Measurements from ENCODE around the gene CHST7.

Gene CHST7

GRCh38 chrX:46601283-46601682 lies 27.7 kb downstream of the CHST7 start:
- no peak for TF ChIP-seq CTCF (conservative IDR thresholded peaks at IDR 0.05; ENCODE audit: low read depth)
- H3K27ac ChIP-seq: no peak overlapping the region
- ChIA-PET CTCF (no interaction called here), POLR2A (ENCODE audit: low non-redundant PET) (no interaction called here)
- DNase-seq (ENCODE audit: low spot score): no peak

- no peak overlapping the region for H3K27ac ChIP-seq
- POLR2A ChIA-PET (ENCODE audit: low non-redundant PET): no interaction called here
- CTCF ChIA-PET: interaction anchor here (0.7 kb wide), 1 partner anchor 101 kb away, joined by 3 read pairs; no protein-coding TSS in a partner anchor
- no peak for DNase-seq (ENCODE audit: low spot score)
- no peak for TF ChIP-seq CTCF (conservative IDR thresholded peaks at IDR 0.05; ENCODE audit: low read depth)
Measured at GRCh38 chrX:46602468-46603102, 29.0 kb downstream of the CHST7 start.

GRCh38 chrX:46607916-46608315 lies 34.4 kb downstream of the CHST7 start:
- no peak for TF ChIP-seq CTCF (conservative IDR thresholded peaks at IDR 0.05; ENCODE audit: low read depth)
- H3K27ac ChIP-seq: no peak overlapping the region
- DNase-seq (ENCODE audit: low spot score): no peak
- ChIA-PET POLR2A (ENCODE audit: low non-redundant PET) (no interaction called here), CTCF (no interaction called here)

GRCh38 chrX:46610070-46610658 lies 36.6 kb downstream of the CHST7 start:
- DNase-seq (ENCODE audit: low spot score): no peak
- POLR2A ChIA-PET (ENCODE audit: low non-redundant PET): no interaction called here
- TF ChIP-seq CTCF (conservative IDR thresholded peaks at IDR 0.05; ENCODE audit: low read depth): no peak
- CTCF ChIA-PET: no interaction called here
- no peak overlapping the region for H3K27ac ChIP-seq

GRCh38 chrX:46611658-46612362 lies 38.2 kb downstream of the CHST7 start:
- ChIA-PET POLR2A (ENCODE audit: low non-redundant PET) (no interaction called here), CTCF (interaction anchor here (0.6 kb wide), 1 partner anchor 440 kb away, joined by 5 read pairs; no protein-coding TSS in a partner anchor)
- DNase-seq (ENCODE audit: low spot score): no peak
- no peak for TF ChIP-seq CTCF (conservative IDR thresholded peaks at IDR 0.05; ENCODE audit: low read depth)
- no peak overlapping the region for H3K27ac ChIP-seq

GRCh38 chrX:46617906-46618305 lies 44.3 kb downstream of the CHST7 start:
- CTCF ChIA-PET: no interaction called here
- no peak for TF ChIP-seq CTCF (conservative IDR thresholded peaks at IDR 0.05; ENCODE audit: low read depth)
- DNase-seq (ENCODE audit: low spot score): no peak
- H3K27ac ChIP-seq: no peak overlapping the region
- POLR2A ChIA-PET (ENCODE audit: low non-redundant PET): no interaction called here

Measured in RWPE1 (cell line).